Measurements from ENCODE around the gene ALOX15B.
"Not testable (repeated sequence)": the region's sequence is repeated elsewhere in the genome, so short reads cannot be mapped to it uniquely, and the experiment has no call there.

Gene ALOX15B

GRCh38 chr17:8063761-8064534, 25.1 kb downstream of the ALOX15B start:
- no peak for DNase-seq

GRCh38 chr17:8064561-8065019, 25.7 kb downstream of the ALOX15B start:
- no peak for DNase-seq

GRCh38 chr17:8066841-8067775, 28.2 kb downstream of the ALOX15B start:
- DNase-seq = no peak

GRCh38 chr17:8067806-8068205, 28.9 kb downstream of the ALOX15B start:
- DNase-seq = no peak

- no peak for DNase-seq
Measured at GRCh38 chr17:8068736-8069586, 30.1 kb downstream of the ALOX15B start.

- no peak for DNase-seq
Measured at GRCh38 chr17:8069587-8069860, 30.7 kb downstream of the ALOX15B start.

GRCh38 chr17:8071496-8071895, 32.6 kb downstream of the ALOX15B start:
- DNase-seq = no peak

GRCh38 chr17:8072341-8072728, 33.5 kb downstream of the ALOX15B start:
- DNase-seq = no peak

GRCh38 chr17:8072729-8073461, 34.0 kb downstream of the ALOX15B start:
- peak; percentile 22 for DNase-seq

GRCh38 chr17:8073627-8074484, 35.0 kb downstream of the ALOX15B start:
- DNase-seq = peak; percentile 82

GRCh38 chr17:8074554-8074953, 35.7 kb downstream of the ALOX15B start:
- DNase-seq = no peak

GRCh38 chr17:8075081-8075480, 36.2 kb downstream of the ALOX15B start:
- DNase-seq = no peak

- no peak for DNase-seq
Measured at GRCh38 chr17:8075574-8076342, 36.9 kb downstream of the ALOX15B start.

GRCh38 chr17:8076502-8077266, 37.8 kb downstream of the ALOX15B start:
- no peak for DNase-seq

GRCh38 chr17:8077939-8078338, 39.1 kb downstream of the ALOX15B start:
- DNase-seq = not testable (repeated sequence)

GRCh38 chr17:8079291-8080207, 40.7 kb downstream of the ALOX15B start:
- DNase-seq = peak; percentile 74

- no peak for DNase-seq
Measured at GRCh38 chr17:8080208-8080798, 41.4 kb downstream of the ALOX15B start.

GRCh38 chr17:8080799-8081219, 42.0 kb downstream of the ALOX15B start:
- no peak for DNase-seq
